Measurements from ENCODE around the gene ING1.
"Not testable (repeated sequence)": the region's sequence is repeated elsewhere in the genome, so short reads cannot be mapped to it uniquely, and the experiment has no call there.

The ING1 gene

DNA sequence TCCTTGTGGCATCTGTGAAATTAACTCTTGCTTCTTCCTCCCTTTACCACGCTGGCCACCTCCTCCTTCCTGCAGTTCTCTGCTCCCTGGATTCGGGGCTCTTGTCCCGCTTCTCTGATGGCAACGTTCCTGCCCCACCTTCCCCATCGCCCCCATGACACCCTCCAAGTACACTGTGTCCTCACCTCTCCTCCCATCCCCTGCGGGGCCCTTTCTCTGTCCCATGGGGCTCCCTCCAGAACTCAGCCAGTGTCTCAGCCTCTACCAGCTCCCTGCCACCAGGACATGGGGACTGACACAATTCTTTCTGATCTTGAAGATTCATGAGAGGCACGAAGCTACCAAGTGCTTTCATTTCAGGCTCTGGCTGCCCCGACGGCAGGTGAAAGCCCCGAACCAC, 16.7 kb upstream of the ING1 start:
- no peak for DNase-seq

DNA sequence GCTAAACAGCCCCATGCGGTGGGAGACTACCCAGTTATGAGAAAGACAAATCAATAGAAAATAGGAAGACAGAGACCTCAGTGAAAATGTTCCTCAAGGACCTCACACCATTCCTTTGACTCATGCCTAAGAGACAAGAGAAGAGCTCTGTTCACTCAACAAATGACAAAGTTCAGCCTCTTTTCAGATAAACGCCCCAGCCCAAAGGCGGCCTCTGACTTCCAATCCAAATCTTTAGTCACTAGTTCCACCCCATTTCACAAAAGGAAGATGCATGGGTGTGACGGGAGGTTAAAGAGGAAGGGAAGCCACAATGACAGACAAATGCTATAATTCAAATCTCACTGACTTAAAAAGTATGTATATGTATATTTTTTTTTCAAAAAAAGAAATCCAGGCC, 15.7 kb upstream of the ING1 start:
- no peak for DNase-seq

DNA sequence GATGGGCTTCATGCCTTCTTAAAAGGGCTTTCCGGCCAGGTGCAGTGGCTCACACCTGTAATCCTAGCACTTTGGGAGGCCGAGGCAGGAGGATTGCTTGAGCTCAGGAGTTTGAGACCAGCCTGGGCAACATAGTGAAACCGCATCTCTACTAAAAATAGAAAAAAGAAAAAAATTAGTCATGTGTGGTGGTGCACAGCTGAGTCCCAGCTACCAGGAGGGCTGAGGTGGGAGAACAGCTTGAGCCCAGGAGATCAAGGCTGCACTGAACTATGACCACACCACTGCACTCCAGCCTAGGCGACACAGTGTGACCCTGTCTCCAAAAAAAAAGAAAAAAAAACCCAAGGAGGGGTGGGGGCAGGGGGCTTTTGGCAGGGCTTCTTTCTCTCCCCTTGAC, 14.8 kb upstream of the ING1 start:
- no peak for DNase-seq

DNA sequence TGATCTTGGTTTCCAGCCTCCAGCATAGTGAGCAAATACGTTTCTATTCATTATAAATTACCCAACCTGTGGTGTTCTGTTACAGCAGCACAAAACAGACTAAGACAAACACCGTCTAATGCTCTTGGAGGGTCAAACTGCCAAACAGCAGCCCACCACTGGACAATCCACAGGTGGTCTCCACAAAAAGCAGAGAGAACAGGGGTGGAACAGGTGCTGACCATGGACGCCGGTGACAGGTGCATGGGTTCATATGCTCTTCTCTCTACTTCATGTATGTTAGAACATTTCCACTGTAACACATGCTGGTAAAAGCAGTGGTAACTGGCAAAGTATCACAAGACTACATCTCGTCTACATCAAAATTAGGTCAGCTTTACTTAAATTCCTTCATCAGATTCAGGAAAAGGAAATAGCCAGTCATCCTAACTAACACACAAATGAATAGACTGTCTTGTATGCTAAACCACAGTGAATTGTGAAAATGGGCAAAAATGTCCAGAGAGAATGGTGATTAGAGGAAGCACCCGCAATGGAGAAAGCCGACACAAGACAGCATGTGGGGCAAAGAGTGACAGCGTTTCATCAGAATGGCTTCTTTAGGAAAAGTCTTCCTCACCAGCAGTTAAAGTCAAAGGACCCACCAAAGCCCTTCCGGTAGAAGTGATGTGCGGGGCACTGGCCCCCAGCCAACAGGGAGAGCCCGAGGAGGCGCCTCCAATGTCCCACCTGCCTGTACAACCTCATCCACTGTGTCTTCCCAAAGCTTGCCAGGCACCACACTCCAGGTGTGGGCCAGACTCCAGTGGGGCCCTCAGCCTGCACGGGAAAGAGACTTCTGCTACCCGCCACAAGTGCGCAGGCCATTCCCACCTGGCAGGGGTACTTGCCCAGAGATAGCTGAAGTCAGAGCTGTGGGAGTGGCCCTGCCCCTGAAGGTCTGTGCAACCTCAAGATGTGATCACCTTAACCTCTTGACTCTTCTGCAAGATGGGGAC, 14.1 kb upstream of the ING1 start:
- DNase-seq, result no peak

DNA sequence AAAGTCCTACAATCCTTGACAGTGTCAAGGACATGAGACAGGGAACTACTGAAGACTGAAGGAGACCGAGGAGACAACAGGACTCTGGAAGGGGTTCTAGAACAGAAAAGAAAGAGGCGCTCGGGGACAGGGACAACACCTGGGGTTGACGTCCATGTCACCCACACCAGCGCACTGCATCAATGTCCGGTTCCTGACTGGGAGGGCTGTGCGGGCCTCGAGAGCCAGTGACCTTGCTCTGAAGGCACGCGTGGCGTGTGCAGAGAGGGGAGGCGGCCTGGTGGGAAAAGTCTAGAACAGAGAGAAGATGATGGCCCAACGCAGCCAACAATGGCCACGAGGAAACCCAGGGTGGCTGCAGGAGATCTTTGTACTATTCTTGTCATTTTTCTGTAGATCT, 13.3 kb upstream of the ING1 start:
- DNase-seq, result no peak

DNA sequence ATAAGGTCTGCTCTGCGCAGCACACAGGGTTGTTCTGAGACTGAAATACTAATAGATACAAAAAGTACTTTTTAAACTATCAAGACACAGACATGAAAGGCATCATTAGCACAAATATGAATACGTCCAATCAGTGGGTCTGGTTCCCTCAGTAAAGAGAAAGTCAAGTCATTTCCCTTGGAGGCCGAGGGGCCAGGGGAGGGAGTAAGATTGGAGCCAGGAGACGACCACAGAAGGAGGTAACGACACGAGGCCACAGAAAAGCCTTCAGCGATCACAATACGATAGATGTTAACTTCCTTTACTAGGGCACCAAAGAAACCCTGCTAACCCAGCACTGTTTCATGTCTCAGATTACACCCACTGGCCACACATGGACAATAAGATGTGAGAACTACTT, 12.9 kb upstream of the ING1 start:
- no peak for DNase-seq

DNA sequence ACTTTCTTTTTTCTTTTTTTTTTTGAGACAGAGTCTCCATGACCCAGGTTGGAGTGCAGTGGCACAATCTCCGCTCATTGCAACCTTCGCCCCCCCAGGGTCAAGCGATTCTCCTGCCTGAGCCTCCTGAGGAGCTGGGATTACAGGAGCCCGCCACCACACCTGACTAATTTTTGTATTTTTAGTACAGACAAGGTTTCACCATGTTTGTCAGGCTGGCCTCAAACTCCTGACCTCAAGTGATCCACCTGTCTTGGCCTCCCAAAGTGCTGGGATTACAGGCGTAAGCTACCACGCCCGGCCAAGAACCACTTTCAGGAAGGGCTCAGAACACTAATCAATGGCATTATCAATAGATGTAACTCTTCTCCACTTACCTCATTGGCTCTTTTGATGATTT, 12.4 kb upstream of the ING1 start:
- not testable (repeated sequence) for DNase-seq

DNA sequence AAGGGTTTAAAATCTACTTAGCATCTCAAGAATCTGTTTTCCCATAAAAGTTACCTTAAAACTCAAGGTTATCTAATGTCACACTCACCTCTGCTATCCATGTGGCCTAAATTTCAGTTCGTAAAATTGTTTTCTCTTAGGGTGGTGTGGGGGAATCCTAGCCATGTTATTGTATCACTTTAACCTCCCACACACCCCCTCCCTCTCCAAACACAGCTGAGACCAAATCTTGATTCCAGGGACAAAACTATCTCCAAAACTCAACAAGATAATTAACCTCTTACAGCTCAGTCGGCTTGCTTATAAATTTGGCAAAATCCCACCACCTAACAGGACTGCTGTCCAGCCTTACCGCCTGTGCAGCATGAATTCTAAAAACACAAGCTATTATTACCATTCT, 11.4 kb upstream of the ING1 start:
- no peak for DNase-seq

DNA sequence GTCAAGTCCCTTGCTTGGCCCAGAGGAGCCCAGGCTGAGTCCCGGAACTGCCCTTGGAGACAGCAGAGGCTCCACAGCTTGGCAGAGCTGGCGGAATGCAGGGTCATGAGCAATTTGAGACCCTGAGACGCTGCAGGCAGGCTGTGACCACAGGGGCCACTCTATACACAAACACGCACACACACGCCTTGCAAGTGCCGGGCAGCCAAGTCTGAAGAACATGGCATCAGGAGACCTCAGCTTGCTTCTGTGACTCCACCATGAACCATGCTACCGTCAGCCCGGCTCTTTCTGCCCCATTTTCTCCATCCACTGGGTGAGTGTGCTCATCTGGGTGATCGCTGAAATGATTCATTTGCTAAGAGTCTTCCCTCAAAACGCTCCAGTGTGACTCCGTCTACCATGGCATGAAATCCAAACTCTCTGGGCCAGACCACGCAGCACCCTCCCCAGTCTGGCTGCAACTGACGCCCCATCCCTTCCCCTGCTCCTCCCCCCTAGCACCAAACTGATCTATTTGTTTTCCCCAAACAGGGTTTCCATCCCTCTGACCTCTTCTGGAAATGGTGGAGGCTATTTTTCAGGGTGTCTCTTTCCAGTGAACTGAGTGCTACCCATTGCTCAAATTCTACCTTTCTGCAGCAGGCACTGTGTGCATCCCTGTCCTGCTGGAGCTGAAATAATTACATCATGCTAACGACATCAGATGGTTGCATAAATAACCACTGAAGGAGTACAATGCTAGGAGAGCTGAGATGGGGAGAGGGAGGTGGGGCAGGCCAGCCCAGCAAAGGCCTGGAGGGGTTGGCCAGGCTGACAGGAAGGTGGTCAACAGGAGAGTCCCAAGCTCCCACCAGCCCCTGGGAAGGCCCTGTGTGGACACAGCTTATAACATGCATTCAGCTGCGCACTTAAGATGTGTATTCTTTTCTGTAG, 10.6 kb upstream of the ING1 start:
- no peak for DNase-seq

DNA sequence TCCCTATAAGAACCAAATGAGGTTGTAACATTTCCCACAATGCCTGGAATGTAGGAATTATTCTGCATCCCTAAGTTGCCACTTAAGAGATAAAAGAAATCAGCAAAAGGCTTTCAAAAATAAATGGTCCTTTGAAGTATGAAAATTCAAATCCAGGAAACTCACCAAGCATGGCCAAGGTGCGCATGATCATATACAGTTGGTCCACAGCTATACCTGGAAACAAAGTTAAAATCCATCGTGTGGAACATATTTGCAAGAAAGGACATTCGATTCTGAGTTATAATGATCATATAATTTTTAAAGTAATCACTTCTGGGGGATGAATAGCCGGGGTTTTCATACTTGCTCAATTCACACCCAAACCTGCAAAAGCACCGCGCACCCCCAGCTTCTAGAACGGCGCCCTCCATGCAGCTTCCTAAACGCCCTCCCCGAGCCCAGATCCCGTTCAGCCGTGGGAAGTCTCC, 8.1 kb upstream of the ING1 start:
- no peak for DNase-seq

DNA sequence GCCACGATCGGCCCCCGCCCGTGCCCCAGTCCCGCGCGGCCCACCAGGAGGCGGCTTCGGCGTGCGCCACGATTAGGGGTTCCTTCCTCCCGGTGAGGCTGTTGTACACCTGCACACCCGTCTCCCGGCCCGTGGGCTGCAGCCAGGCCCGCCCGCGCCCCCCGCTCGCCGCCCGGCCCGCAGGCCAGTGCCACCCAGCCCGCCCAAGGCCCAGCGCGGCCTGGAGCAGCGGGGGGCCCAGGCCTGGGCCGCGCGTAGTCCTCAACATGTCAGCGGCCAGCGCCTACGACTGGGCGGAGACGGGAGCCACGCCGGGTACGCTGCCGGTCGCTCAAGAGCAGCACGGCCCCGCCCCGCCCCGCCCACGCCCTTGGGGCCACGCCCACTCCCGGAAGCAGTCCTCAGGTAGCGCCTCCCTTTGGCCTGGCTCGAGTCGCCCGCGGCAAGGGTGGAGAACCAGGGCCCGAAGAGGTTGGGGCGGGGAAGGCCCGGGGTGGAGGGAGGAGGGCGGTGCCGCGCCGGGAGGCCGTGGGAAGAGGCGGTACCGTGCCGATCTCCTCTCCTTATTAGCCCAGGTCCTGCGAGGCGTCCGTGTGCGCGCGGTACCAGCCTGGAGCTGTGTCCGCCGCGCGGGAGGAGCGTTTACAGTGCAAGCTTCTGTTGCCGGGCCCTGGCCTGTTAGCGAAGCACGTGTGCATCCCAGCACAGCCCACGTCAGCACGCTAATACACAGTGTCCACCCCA, 7.5 kb upstream of the ING1 start, which contains the start of gene CARS2:
CARS2 (minus strand) TSS at position 291 of the 744 bp plus-strand sequence; CDS start at position 268, 23 bp downstream.
- DNase-seq, result peak; percentile 85

DNA sequence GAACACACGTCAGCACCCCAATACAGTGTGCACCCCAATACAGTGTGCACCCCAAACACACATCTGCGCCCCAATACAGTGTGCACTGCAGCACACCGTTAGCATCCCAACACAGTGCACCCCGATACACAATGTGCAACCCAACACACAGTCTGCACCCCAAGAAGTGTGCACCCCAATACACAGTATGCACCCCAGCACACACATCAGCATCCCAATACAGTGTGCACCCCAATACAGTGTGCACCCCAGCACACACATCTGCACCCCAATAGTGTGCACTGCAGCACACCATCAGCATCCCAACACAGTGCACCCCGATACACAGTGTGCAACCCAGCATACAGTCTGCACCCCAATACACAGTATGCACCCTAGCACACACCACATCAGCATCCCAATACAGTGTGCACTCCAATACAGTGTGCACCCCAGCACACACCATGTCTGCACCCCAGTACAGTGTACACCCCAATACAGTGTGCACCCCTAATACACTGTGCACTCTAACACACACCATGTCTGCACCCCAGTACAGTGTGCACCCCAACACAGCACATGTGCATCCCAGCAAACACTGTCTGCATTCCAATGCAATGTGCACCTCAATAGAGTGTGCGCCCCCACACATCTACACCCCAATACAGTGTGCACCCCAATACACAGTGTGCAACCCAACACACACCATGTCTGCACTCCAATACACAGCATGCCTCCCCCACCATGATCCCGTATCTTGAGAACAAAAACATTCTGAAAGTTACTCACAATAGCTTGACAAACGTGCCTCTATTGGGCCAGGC, 6.7 kb upstream of the ING1 start:
- DNase-seq, result no peak

DNA sequence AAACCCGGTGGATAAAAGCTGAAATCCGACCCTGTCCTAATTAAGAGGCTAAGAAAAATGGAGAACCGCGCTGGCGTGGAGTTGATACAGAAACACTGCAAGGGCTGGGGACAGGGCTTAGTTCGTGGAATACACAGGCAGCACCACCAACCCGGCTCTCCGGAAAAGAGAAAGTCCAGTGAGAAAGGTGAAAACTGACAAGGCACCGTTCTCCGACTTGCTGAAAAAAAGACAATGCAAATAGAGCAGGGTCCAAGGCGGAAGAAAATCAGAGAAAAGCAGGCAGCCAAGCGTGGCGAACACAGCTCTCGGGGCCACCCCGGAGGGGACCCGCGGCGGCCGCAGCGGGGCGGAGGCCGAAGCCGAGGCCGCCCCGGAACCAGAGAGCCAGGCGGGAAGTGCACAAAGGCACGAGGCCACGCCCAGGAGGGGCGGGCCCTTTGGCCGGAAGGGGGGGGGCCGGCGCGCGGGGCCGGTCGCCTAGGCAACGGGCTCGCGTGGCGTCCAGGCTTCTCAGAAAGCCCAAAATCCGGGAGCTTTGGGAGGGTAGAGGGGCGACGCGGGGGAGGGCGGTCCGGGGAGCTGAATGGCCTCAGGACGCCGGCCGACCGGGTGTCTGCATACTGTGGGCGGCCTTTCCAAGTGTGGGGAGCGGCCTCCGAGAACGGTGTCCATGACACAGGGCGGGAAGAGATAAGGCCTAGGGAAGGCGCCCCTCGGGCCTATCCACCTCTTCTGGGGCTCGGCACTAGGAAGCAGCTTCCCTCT, 1.2 kb upstream of the ING1 start:
- peak; percentile 87 for DNase-seq

DNA sequence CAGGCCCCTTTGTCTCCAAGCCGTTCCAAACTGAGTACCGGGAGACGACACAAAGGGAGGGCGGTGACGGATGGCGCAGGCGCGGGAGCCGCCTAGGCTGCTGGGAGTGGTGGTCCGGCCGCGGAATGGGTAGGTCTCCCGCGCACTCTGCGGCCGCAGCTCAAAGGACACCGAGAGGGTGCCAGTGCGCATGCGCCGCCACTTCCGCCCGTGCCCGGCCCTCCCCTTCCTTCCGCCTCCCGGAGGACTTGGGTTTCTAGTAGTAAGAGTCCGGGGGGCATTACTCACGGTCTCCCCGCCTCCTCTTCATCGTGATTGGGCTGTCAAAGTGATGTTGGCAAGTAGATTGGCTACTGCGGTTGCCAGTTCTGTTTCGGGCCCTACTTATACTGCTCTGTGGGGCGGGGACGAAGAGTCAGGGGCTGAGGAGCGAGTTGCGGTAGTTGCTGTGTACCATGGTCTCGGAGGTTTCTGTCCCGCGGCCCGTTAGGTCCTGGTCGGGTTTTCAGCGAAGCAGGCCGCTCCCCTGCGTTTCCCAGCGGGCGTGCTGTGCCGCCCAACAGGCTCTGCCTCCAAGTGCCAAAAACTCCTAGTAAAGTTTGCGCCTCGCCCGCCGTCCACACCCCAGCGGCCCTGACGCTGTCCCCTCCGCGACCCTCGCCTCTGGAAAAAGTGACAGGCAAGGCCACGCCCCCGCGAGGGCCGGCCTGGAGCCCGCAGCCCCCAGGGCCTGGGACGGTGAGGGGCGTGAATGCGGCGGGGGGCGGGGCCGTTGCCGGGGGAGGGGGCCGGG, 455 bp upstream of the ING1 start:
- peak; percentile 94 for DNase-seq

DNA sequence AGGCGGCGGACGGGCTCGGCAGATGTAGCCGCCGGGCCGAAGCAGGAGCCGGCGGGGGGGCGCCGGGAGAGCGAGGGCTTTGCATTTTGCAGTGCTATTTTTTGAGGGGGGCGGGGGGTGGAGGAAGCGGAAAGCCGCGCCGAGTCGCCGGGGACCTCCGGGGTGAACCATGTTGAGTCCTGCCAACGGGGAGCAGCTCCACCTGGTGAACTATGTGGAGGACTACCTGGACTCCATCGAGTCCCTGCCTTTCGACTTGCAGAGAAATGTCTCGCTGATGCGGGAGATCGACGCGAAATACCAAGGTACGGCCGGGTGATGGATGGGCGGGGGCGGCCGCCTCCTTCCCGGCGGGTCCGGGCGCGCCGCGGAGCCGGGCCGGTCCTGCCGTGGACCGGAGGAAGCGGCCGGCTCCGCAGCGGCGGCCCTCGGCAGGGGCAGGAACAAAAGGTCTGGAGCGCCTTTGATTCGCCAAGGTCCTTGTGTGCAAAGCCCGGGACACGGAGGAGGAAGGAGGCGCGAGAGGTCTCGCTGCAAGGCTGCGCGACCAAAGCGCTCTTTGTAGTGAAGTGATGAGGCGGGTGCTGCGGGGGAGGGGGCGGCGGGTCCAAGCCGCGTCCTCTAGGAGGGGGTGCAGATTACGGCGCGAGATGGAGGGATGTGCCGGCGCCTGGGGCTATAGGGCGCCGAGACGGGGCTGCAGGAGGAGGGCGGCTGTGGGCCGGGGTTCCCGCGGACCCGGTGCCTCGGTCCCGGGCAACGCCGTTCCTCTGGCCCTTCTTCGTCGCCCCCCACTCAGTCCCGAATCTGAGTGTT, 689 bp downstream of the ING1 start:
- DNase-seq, result no peak

DNA sequence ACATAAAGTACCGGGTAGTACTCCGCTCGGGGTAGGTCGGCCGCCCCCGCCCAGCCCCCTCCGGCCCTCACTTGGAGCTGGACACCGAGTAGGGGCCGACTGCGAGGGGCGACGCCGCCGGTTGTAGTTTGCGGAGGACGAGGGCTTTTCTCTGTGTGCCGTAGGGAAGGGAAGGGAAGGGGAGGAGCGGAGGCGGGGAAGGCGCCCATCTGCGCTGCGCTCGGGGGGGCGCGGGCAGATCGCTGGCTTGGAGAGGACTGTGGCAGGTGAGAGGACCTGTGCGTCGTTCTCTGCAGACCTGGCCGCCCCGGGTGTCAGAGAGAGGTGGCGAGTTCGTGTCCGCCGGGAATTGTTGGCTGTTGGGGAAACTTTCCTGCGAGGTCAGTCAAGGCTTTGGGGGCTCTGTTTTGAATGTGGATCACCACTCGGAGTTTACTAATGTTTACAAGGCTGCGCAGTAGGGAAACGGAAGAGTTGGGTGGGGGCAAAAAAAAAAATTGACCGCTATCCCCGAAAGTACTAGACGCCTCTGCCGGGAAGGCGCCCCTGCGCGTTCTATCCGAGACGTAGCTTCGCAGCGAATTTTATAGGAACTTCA, 1.4 kb downstream of the ING1 start:
- no peak for DNase-seq

DNA sequence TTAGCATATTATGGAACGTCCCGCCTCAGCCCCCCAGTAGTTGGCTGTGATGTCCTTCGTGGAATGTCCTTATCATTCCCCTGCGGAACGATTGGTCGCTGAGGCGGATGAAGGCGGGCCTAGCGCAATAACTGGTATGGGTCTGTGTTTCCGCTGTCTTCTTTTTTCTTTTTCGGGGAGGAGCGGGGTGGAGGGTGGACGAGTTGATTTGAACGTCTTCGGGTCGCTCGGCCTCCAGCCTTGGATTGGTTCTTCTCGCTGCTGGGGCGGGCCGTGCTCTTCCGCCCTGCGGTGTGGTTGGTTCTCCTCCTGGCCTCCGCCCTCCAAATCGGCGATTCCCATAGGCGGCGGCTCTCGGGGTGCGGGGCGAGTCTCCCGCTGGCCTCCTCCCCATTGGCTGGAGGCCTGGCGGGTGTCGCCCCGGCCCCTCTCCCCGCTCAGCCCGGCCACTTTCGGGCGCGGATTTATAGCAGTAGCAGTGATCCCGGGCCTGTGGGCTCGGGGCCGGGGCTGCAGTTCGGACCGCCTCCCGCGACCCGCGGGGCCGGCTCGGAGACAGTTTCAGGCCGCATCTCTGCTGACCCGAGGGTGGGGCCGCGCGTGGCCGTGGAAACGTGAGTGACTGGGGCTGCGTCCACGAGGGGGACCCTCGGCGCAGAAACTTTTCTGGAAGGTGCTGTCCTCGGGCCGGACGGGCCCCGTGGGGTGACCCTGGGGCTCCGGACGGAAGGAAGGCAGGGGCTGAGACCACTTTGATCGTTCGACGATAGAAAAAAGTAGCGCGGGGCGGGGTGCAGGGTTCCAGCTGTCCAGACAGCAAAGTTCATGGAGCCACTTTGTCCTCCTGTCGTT, 2.1 kb downstream of the ING1 start:
- peak; percentile 96 for DNase-seq

DNA sequence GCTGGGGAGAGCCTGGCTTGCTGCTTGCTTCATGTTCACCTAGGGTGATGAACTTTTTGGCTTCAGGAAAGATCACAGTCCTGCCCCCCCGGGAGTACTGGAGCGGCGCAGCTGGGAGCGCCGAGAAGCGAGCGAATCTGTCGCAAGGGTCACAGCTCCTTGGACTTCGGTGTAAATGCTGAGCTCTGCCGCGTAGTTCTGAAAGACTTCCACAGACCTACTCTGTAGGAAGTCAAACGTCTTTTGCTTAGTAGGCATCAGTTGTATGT, 2.7 kb downstream of the ING1 start:
- DNase-seq, result no peak

Measured in NCI-H2227 treated with DMSO at 0.1 percent for 48 hours (cell line).